B cell (primary cell): ENCODE results near the gene PLEKHJ1. TPM values are rescaled to one million over a fixed set of nuclear protein-coding genes. Genes with fewer than 3 reads are reported as not detected.
A peak's percentile ranks its signal among the peaks of the same experiment; 100 is the strongest.

Source experiments
- ATAC-seq: fragments of 200-7000 bp; cut with Tn5 transposase; one replicate; pipeline ENCODE4 v1.10.0; 2021; ENCODE audit warnings: low read depth, mild to moderate bottlenecking, moderate number of reproducible peaks, moderate library complexity
- CTCF ChIA-PET: fragments of 350-600 bp; sonication (Branson Sonifier 250); formaldehyde crosslinking; loops from one replicate; lab custom pipeline; 2021; ENCODE audit warnings: antibody characterized with exemption, inconsistent platforms; lab: Charles Lee
- POLR2A ChIA-PET: fragments of 350-600 bp; sonication (Branson Sonifier 250); formaldehyde crosslinking; loops from one replicate; lab custom pipeline; 2021; ENCODE audit warnings: antibody characterized with exemption; lab: Charles Lee
- DNase-seq: peaks from one replicate; pipeline ENCODE4 v3.0.0; 2013
- H2AFZ ChIP-seq: 2 replicates; pipeline ENCODE4 v1.6.1; 2012; ENCODE audit warnings: mild to moderate bottlenecking, low read depth, low read length; ENCODE audit not compliant: insufficient read depth, poor library complexity, severe bottlenecking
- H3K27ac ChIP-seq, 2 donors: 1 replicate in 1 of 2; 2 replicates in 1 of 2; pipeline ENCODE4 v1.5.1; 2012 to 2013; ENCODE audit warnings: low read length in 2 of 2, mild to moderate bottlenecking in 2 of 2, moderate library complexity in 1 of 2
- H3K27me3 ChIP-seq, 4 experiments: fragments of 200-600 bp in 1 of 4; sonication (generic) in 1 of 4; replicated peaks in 1 of 4; 1 replicate in 2 of 4; 2 replicates in 2 of 4; pipeline versions ENCODE4 v1.6.1 to v1.7.0; 2013 to 2016; ENCODE audit warnings: low read length in 3 of 4, mild to moderate bottlenecking in 2 of 4, mixed read lengths in 1 of 4, moderate library complexity in 1 of 4; ENCODE audit not compliant: insufficient read depth in 4 of 4, control insufficient read depth in 3 of 4; ENCODE audit errors: control extremely low read depth in 1 of 4
- H3K36me3 ChIP-seq, 2 experiments: replicated peaks in 1 of 2; 1 replicate in 1 of 2; 2 replicates in 1 of 2; pipeline versions ENCODE4 v1.6.1 to v1.7.1; 2013; ENCODE audit warnings: low read length in 1 of 2; ENCODE audit not compliant: insufficient read depth in 2 of 2, control insufficient read depth in 1 of 2; ENCODE audit errors: control extremely low read depth in 1 of 2, extremely low read depth in 1 of 2
- H3K4me1 ChIP-seq, 2 donors: fragments of 200-600 bp in 1 of 2; sonication (generic) in 1 of 2; 1 replicate in 1 of 2; 2 replicates in 1 of 2; pipeline versions ENCODE4 v1.5.1 to v1.6.1; 2013 to 2017; ENCODE audit warnings: low read length in 2 of 2; ENCODE audit not compliant: control insufficient read depth in 2 of 2, insufficient read depth in 2 of 2
- H3K4me2 ChIP-seq: replicated peaks from 2 replicates; pipeline ENCODE3; 2012; ENCODE audit warnings: mild to moderate bottlenecking, low read depth, low read length; ENCODE audit not compliant: poor library complexity, severe bottlenecking
- H3K4me3 ChIP-seq, 5 experiments: fragments of 200-600 bp in 1 of 5; sonication (generic) in 1 of 5; 1 replicate in 3 of 5; 2 replicates in 2 of 5; pipeline versions ENCODE4 v1.5.1 to v1.7.0; 2011 to 2016; ENCODE audit warnings: low read length in 4 of 5, mild to moderate bottlenecking in 4 of 5, low read depth in 2 of 5, control low read depth in 1 of 5, moderate library complexity in 1 of 5; ENCODE audit not compliant: insufficient read depth in 1 of 5; ENCODE audit errors: control extremely low read depth in 1 of 5, extremely low read depth in 1 of 5
- H3K79me2 ChIP-seq: fragments of 200-600 bp; sonication (generic); one replicate; pipeline ENCODE4 v1.6.0; 2016; ENCODE audit warnings: low read length; ENCODE audit not compliant: control insufficient read depth, insufficient read depth
- H3K9ac ChIP-seq: fragments of 200-600 bp; sonication (generic); 2 replicates; pipeline ENCODE4 v1.6.1; 2017; ENCODE audit warnings: mild to moderate bottlenecking, low read length, moderate library complexity
- H3K9me3 ChIP-seq, 3 donors: one replicate each; pipeline versions ENCODE4 v1.6.1 to v1.7.1; 2013; ENCODE audit warnings: low read length in 2 of 3; ENCODE audit not compliant: control insufficient read depth in 2 of 3, insufficient read depth in 1 of 3; ENCODE audit errors: control extremely low read depth in 1 of 3
- H4K20me1 ChIP-seq: 2 replicates; pipeline ENCODE4 v1.6.0; 2012; ENCODE audit warnings: mild to moderate bottlenecking, low read length; ENCODE audit not compliant: insufficient read depth, control insufficient read depth, poor library complexity, severe bottlenecking
- H3K27ac Mint-ChIP-seq: one replicate; pipeline ENCODE4 v1.8.0; 2021; ENCODE audit warnings: mixed read lengths
- H3K27me3 Mint-ChIP-seq: one replicate; pipeline ENCODE4 v1.8.0; 2021; ENCODE audit warnings: mixed read lengths
- H3K4me1 Mint-ChIP-seq: one replicate; pipeline ENCODE4 v1.8.0; 2021; ENCODE audit warnings: mixed read lengths
- H3K4me3 Mint-ChIP-seq: one replicate; pipeline ENCODE4 v1.8.0; 2021; ENCODE audit warnings: mixed read lengths
- H3K9me3 Mint-ChIP-seq: one replicate; pipeline ENCODE4 v1.8.0; 2022; ENCODE audit warnings: mixed read lengths; ENCODE audit not compliant: insufficient read depth
- EZH2 ChIP-seq: IDR thresholded peaks from 2 replicates; pipeline ENCODE4 v1.6.1; 2012; ENCODE audit warnings: borderline replicate concordance, low read depth, mild to moderate bottlenecking, moderate library complexity, low read length; ENCODE audit not compliant: insufficient read depth, poor library complexity, severe bottlenecking
- WGBS: methylation state at CpG from one replicate; pipeline ENCODE4 v1.1.5; 2013; ENCODE audit warnings: missing lambda C conversion rate; ENCODE audit not compliant: insufficient coverage; 5-methylcytosine and 5-hydroxymethylcytosine counted together
- intact Hi-C: fragments of 100-400 bp; cut with micrococcal nuclease; formaldehyde crosslinking; loops from one replicate; pipeline ENCODE4 v1.10.0; 2022
- polyA plus RNA-seq: library from polyadenylated mRNA; depleted of rRNA; stranded (reverse); fragments of >200 nt; gene quantifications from 2 replicates; pipeline ENCODE4 v1.2.3, GENCODE V29; 2012
- total RNA-seq, 2 donors: library from RNA; stranded (reverse); fragments of 120-200 nt in 1 of 2; gene quantifications; 1 replicate in 1 of 2; 2 replicates in 1 of 2; pipeline versions ENCODE4 v1.2.3 to v1.2.4, GENCODE V29; 2013 to 2022
- TF ChIP-seq, protein P1 (sequence below): fragments of 200-600 bp; IDR thresholded peaks from one replicate; pipeline ENCODE4 v1.8.0; 2022; ENCODE audit warnings: antibody characterized with exemption, mild to moderate bottlenecking

Gene PLEKHJ1
- total and polyA plus RNA-seq, 2 donors (not counting 1 experiment from before 2014, with no cell fraction given) = 86.7 to 117 TPM

DNA sequence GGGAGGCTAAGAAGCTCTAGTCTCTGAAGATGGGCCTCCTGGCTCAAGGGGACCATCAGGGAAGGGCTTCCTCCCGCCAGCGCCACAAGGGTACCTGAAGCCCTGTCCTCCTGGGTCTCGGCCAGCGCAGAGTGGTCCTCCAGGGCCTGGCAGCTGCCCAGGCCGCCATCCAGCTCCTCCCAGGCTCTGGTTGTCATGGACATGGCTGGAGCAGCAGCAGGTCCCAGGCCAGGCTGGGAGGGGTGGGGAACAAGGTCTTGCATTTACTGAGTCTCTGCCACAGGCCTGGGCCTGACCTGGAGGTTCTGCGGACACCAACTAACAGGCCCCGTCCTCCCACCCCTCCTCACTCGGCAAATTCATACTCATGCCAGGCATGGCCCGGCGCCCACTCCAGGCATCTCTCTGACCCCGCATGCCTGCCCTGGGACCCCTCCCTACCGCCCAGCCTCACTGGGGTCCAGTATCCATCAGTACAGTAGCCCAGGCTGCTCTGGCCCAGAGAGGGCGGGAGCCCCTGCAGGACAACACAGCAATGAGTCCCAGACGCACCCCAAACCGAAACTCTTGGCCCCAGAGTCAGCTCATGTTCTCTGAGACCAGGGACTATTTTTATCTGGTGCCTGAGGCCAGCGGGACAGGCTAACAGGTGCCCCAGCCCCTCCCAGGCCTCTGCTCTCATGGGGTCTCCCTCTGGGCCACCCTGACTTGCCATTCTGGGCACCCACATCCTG is 19.1 kb upstream of the PLEKHJ1 start:
- CTCF ChIA-PET = interaction anchor here (4.7 to 6.3 kb wide), 2 partner anchors 16 to 17 kb away, joined by 31 to 63 read pairs; no protein-coding TSS in a partner anchor
- Histone ChIP-seq H2AFZ (no peak overlapping the region), H3K36me3 (no peaks in the 10 kb centered on the region), H3K27me3 (peaks cover 0 to 21% (median 9%) of the 10 kb centered on the region in 4 experiments), H3K27ac (peak overlapping the region; percentile 44 to 56), H3K9ac (no peak overlapping the region), H3K9me3 (peaks cover 0 to 21% (median 0%) of the 10 kb centered on the region in 3 donors), H3K4me3 (no peak overlapping the region), H3K4me1 (peaks cover 65 to 82% of the 10 kb centered on the region in 2 donors), H3K79me2 (peaks cover 10% of the 10 kb centered on the region), H3K4me2 (peak overlapping the region; percentile 70), H4K20me1 (peaks cover 12% of the 10 kb centered on the region)
- ATAC-seq = no peak
- no peak for DNase-seq
- intact Hi-C loops = no loop called here
- peak overlapping the region; percentile 26 for H3K4me3 Mint-ChIP-seq
- peaks cover 56% of the 10 kb centered on the region for H3K4me1 Mint-ChIP-seq
- H3K27me3 Mint-ChIP-seq = no peaks in the 10 kb centered on the region
- no peaks in the 10 kb centered on the region for H3K9me3 Mint-ChIP-seq
- H3K27ac Mint-ChIP-seq = peak overlapping the region; percentile 50
- 83% methylated on average over 16 of the region's 16 CpGs for WGBS
- POLR2A ChIA-PET = interaction anchor here (0.6 to 8.8 kb wide), 7 partner anchors 16 to 429 kb away, joined by 3 to 134 read pairs (median 5); no protein-coding TSS in a partner anchor
- TF ChIP-seq, protein P1, sequence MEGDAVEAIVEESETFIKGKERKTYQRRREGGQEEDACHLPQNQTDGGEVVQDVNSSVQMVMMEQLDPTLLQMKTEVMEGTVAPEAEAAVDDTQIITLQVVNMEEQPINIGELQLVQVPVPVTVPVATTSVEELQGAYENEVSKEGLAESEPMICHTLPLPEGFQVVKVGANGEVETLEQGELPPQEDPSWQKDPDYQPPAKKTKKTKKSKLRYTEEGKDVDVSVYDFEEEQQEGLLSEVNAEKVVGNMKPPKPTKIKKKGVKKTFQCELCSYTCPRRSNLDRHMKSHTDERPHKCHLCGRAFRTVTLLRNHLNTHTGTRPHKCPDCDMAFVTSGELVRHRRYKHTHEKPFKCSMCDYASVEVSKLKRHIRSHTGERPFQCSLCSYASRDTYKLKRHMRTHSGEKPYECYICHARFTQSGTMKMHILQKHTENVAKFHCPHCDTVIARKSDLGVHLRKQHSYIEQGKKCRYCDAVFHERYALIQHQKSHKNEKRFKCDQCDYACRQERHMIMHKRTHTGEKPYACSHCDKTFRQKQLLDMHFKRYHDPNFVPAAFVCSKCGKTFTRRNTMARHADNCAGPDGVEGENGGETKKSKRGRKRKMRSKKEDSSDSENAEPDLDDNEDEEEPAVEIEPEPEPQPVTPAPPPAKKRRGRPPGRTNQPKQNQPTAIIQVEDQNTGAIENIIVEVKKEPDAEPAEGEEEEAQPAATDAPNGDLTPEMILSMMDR = no peak
- no peak for TF ChIP-seq EZH2
